HCT116 (cell line): Measurements from ENCODE around the gene TMEM132C. TPM values are rescaled to one million over a fixed set of nuclear protein-coding genes. Genes with fewer than 3 reads are reported as not detected.

ENCODE experiments used
- ATAC-seq: fragments of 200-7000 bp; cut with Tn5 transposase; 2 replicates; pipeline ENCODE4 v1.9.1; 2020; ENCODE audit warnings: mild to moderate bottlenecking, moderate library complexity
- BruUV-seq: library from RNA; stranded (reverse); fragments of 400-500 nt; replicated peaks from 2 replicates; lab custom pipeline; 2021; lab: Mats Ljungman, UMichigan
- CTCF ChIA-PET: fragments of 300-600 bp; sonication (Branson Sonifier 250); formaldehyde crosslinking; loops from one replicate; lab custom pipeline; 2021; ENCODE audit warnings: antibody characterized with exemption; lab: Charles Lee
- POLR2A ChIA-PET: fragments of 300-600, 350-600 bp; sonication (Branson Sonifier 250); formaldehyde crosslinking; loops from one replicate; lab custom pipeline; 2021; ENCODE audit warnings: antibody characterized with exemption; lab: Charles Lee
- RAD21 ChIA-PET, 2 experiments: fragments of 300-600 bp; sonication (Branson Sonifier 250); formaldehyde crosslinking; loops; one replicate each; lab custom pipeline; 2023; ENCODE audit warnings: low total read pairs in 2 of 2; ENCODE audit not compliant: uncharacterized antibody in 2 of 2, unreplicated experiment in 2 of 2, low non-redundant PET in 1 of 2; lab: Charles Lee
- DNase-seq: peaks from one replicate; pipeline ENCODE4 v3.0.0-alpha.2; 2010; ENCODE audit warnings: low read depth, low spot score
- H2AFZ ChIP-seq: fragments of 200-600 bp; shearing (Covaris generic), sonication (generic); 2 replicates; pipeline ENCODE4 v1.6.1; 2017; ENCODE audit warnings: low read depth, mixed run types, mixed read lengths, antibody characterized with exemption, low read length; ENCODE audit not compliant: poor library complexity, severe bottlenecking
- H3K27ac ChIP-seq: 2 replicates; pipeline ENCODE4 v1.5.1; 2012; ENCODE audit warnings: low read depth, low read length
- H3K27me3 ChIP-seq: fragments of 200-600 bp; sonication (generic); 2 replicates; pipeline ENCODE4 v1.6.1; 2016; ENCODE audit warnings: mixed run types, low read length, mixed read lengths; ENCODE audit not compliant: insufficient read depth
- H3K36me3 ChIP-seq, 2 experiments: fragments of 200-500 bp in 1 of 2; fragments of 200-600 bp in 1 of 2; sonication (Bioruptor generic) in 1 of 2; sonication (generic) in 1 of 2; 2 replicates each; pipeline versions ENCODE4 v1.5.1 to v1.6.1; 2014 to 2016; ENCODE audit warnings: low read length in 2 of 2, inconsistent platforms in 1 of 2, mixed read lengths in 1 of 2, mixed run types in 1 of 2; ENCODE audit not compliant: insufficient read depth in 2 of 2, control insufficient read depth in 1 of 2
- H3K4me1 ChIP-seq, 2 experiments: fragments of 200-600 bp in 1 of 2; sonication (generic) in 1 of 2; 2 replicates each; pipeline versions ENCODE4 v1.5.1 to v1.6.1; 2012 to 2017; ENCODE audit warnings: low read length in 2 of 2, inconsistent platforms in 1 of 2, mild to moderate bottlenecking in 1 of 2, mixed read lengths in 1 of 2, mixed run types in 1 of 2, moderate library complexity in 1 of 2; ENCODE audit not compliant: insufficient read depth in 2 of 2, control insufficient read depth in 1 of 2
- H3K4me2 ChIP-seq: fragments of 200-600 bp; sonication (generic); 2 replicates; pipeline ENCODE4 v1.6.1; 2017; ENCODE audit warnings: mixed run types, low read length, mixed read lengths
- H3K4me3 ChIP-seq, 2 experiments: fragments of 200-600 bp in 1 of 2; sonication (generic) in 1 of 2; replicated peaks in 1 of 2; 2 replicates each; pipeline ENCODE4 v1.5.1; 2011 to 2016; ENCODE audit warnings: low read length in 2 of 2, control low read depth in 1 of 2, low read depth in 1 of 2, mild to moderate bottlenecking in 1 of 2, mixed read lengths in 1 of 2, mixed run types in 1 of 2
- H3K79me2 ChIP-seq: fragments of 200-600 bp; sonication (generic); 2 replicates; pipeline ENCODE4 v1.6.1; 2017; ENCODE audit warnings: mild to moderate bottlenecking, mixed run types, low read length, moderate library complexity, mixed read lengths; ENCODE audit not compliant: insufficient read depth
- H3K9ac ChIP-seq: fragments of 200-600 bp; sonication (generic); 2 replicates; pipeline ENCODE4 v1.6.1; 2016; ENCODE audit warnings: low read length, mixed read lengths
- H3K9me2 ChIP-seq: fragments of 200-600 bp; sonication (generic), shearing (Covaris generic); 2 replicates; pipeline ENCODE4 v1.6.1; 2017; ENCODE audit warnings: mixed run types, mild to moderate bottlenecking, moderate library complexity; ENCODE audit not compliant: insufficient read depth
- H3K9me3 ChIP-seq, 2 experiments: fragments of 200-500 bp in 1 of 2; fragments of 200-600 bp in 1 of 2; sonication (Bioruptor generic) in 1 of 2; sonication (generic) in 1 of 2; 2 replicates each; pipeline ENCODE4 v1.6.1; 2014 to 2017; ENCODE audit warnings: low read length in 2 of 2, mixed read lengths in 2 of 2, inconsistent platforms in 1 of 2, low read depth in 1 of 2, mild to moderate bottlenecking in 1 of 2, mixed run types in 1 of 2, moderate library complexity in 1 of 2; ENCODE audit not compliant: control insufficient read depth in 1 of 2, insufficient read depth in 1 of 2
- H4K20me1 ChIP-seq: fragments of 200-600 bp; sonication (generic), shearing (Covaris generic); 2 replicates; pipeline ENCODE4 v1.6.1; 2017; ENCODE audit warnings: mixed run types, mild to moderate bottlenecking, moderate library complexity; ENCODE audit not compliant: insufficient read depth
- CBX3 ChIP-seq: IDR thresholded peaks from 2 replicates; pipeline ENCODE4 v1.6.1; 2012; ENCODE audit warnings: low read depth
- CEBPB ChIP-seq: IDR thresholded peaks from 2 replicates; pipeline ENCODE4 v1.6.1; 2012; ENCODE audit warnings: low read depth
- EGR1 ChIP-seq: IDR thresholded peaks from 2 replicates; pipeline ENCODE4 v1.6.1; 2012; ENCODE audit warnings: low read depth
- ELF1 ChIP-seq: IDR thresholded peaks from 2 replicates; pipeline ENCODE4 v1.6.1; 2012; ENCODE audit warnings: low read depth, borderline replicate concordance
- EZH2phosphoT487 ChIP-seq: fragments of 200-600 bp; IDR thresholded peaks from 2 replicates; pipeline ENCODE4 v1.6.1; 2018; ENCODE audit warnings: antibody characterized with exemption, borderline replicate concordance
- FOSL1 ChIP-seq: IDR thresholded peaks from 2 replicates; pipeline ENCODE4 v1.6.1; 2012; ENCODE audit warnings: low read depth
- JUND ChIP-seq: IDR thresholded peaks from 2 replicates; pipeline ENCODE4 v1.6.1; 2012
- POLR2A ChIP-seq: IDR thresholded peaks from 2 replicates; pipeline ENCODE4 v1.7.0; 2011; ENCODE audit warnings: borderline replicate concordance; ENCODE audit not compliant: insufficient read depth, insufficient read length; ENCODE audit errors: extremely low read depth
- RAD21 ChIP-seq: IDR thresholded peaks from 2 replicates; pipeline ENCODE4 v1.6.1; 2012; ENCODE audit warnings: low read depth, mild to moderate bottlenecking
- SIN3A ChIP-seq: IDR thresholded peaks from 2 replicates; pipeline ENCODE4 v1.6.1; 2012; ENCODE audit warnings: low read depth
- SP1 ChIP-seq: IDR thresholded peaks from 2 replicates; pipeline ENCODE4 v1.6.1; 2012; ENCODE audit warnings: low read depth
- YY1 ChIP-seq: IDR thresholded peaks from 2 replicates; pipeline ENCODE4 v1.6.1; 2011; ENCODE audit warnings: low read length, low read depth, moderate library complexity, mild to moderate bottlenecking; ENCODE audit not compliant: insufficient replicate concordance; ENCODE audit errors: extremely low read depth
- ZFX ChIP-seq: fragments of 450-650 bp; IDR thresholded peaks from 2 replicates; pipeline ENCODE4 v1.6.1; 2017
- intact Hi-C: fragments of 100-400 bp; cut with micrococcal nuclease; formaldehyde crosslinking; loops from 2 replicates; pipeline ENCODE4 v1.10.0; 2022
- total RNA-seq: library from RNA; stranded (reverse); gene quantifications from one replicate; pipeline ENCODE4 v1.2.1, GENCODE V29; 2021; ENCODE audit not compliant: unreplicated experiment
- TF ChIP-seq, protein P1 (sequence below): IDR thresholded peaks from 2 replicates; pipeline ENCODE4 v1.6.1; 2012
- TF ChIP-seq, protein P2 (sequence below): IDR thresholded peaks from 2 replicates; pipeline ENCODE4 v1.6.1; 2012
- TF ChIP-seq, protein P3 (sequence below), 3 experiments: fragments of 200-600 bp in 1 of 3; sonication (generic) in 1 of 3; IDR thresholded peaks in 2 of 3; conservative IDR thresholded peaks in 1 of 3; 2 replicates each; pipeline ENCODE4 v1.5.1; 2012 to 2017; ENCODE audit warnings: low read depth in 2 of 3, low read length in 2 of 3, antibody characterized with exemption in 1 of 3, borderline replicate concordance in 1 of 3, control low read depth in 1 of 3, mild to moderate bottlenecking in 1 of 3, mixed read lengths in 1 of 3, mixed run types in 1 of 3, moderate library complexity in 1 of 3; ENCODE audit not compliant: insufficient read depth in 1 of 3
- TF ChIP-seq, protein P4 (sequence below): IDR thresholded peaks from 2 replicates; pipeline ENCODE4 v1.6.1; 2011; ENCODE audit warnings: mild to moderate bottlenecking, low read length, moderate library complexity; ENCODE audit not compliant: insufficient replicate concordance; ENCODE audit errors: extremely low read depth
- TF ChIP-seq, protein P5 (sequence below): IDR thresholded peaks from 2 replicates; pipeline ENCODE4 v1.6.1; 2012; ENCODE audit warnings: low read depth

The TMEM132C gene
- total RNA-seq, 1 experiment from 2014 or later, result not detected

DNA sequence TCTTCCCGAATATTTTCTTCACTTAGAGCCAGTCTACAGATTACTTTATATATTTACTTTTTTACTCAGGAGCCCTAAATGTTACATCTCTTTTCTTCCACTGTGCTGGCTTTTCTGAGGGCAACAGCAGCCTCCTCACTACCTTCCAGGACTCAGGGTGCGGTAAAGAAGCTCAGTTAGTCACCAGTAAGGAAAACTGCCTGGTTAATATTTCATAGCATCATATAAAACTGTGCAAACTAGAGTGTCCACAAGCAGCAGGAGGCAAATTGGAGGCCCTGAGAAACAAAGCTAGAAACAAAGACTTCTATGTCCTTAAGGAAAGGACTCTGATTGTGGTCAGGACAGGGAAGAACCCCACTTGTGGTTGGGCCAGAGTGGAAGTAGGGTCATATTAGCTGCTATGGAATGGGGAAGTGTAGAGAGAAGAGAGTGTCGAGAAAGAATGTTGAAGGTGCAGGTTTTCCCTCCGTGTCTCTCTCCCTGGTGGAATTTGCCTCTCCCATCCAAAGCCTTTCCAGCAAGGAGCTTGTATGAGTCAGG lies 336.7 kb downstream of the TMEM132C start:
- H3K36me3 ChIP-seq, result no peaks in the 10 kb centered on the region
- no TSS peak for BruUV-seq
- CTCF ChIA-PET, result no interaction called here
- no peak overlapping the region for H3K27ac ChIP-seq
- H3K4me2 ChIP-seq, result no peak overlapping the region
- no peaks in the 10 kb centered on the region for H3K9me2 ChIP-seq
- H3K79me2 ChIP-seq, result no peaks in the 10 kb centered on the region
- peaks cover 3 to 25% of the 10 kb centered on the region in 2 experiments; a peak in 2 of 4 replicates for H3K9me3 ChIP-seq
- RAD21 ChIA-PET, result no interaction called here
- no peak overlapping the region for H3K4me3 ChIP-seq
- no peaks in the 10 kb centered on the region for H4K20me1 ChIP-seq
- no peak for DNase-seq
- no peak overlapping the region for H2AFZ ChIP-seq
- no peak overlapping the region for H3K9ac ChIP-seq
- POLR2A ChIA-PET, result no interaction called here
- no peak for ATAC-seq
- no peak for TF ChIP-seq YY1
- TF ChIP-seq, protein P1, sequence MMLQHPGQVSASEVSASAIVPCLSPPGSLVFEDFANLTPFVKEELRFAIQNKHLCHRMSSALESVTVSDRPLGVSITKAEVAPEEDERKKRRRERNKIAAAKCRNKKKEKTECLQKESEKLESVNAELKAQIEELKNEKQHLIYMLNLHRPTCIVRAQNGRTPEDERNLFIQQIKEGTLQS, result no peak
- TF ChIP-seq EGR1, result no peak
- no peak for TF ChIP-seq EZH2phosphoT487
- no peak for TF ChIP-seq ELF1
- TF ChIP-seq SIN3A, result no peak
- no peak for TF ChIP-seq CBX3
- no peak for TF ChIP-seq FOSL1
- TF ChIP-seq CEBPB, result no peak
- TF ChIP-seq, protein P2, sequence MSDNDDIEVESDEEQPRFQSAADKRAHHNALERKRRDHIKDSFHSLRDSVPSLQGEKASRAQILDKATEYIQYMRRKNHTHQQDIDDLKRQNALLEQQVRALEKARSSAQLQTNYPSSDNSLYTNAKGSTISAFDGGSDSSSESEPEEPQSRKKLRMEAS, result no peak
- TF ChIP-seq, protein P3, sequence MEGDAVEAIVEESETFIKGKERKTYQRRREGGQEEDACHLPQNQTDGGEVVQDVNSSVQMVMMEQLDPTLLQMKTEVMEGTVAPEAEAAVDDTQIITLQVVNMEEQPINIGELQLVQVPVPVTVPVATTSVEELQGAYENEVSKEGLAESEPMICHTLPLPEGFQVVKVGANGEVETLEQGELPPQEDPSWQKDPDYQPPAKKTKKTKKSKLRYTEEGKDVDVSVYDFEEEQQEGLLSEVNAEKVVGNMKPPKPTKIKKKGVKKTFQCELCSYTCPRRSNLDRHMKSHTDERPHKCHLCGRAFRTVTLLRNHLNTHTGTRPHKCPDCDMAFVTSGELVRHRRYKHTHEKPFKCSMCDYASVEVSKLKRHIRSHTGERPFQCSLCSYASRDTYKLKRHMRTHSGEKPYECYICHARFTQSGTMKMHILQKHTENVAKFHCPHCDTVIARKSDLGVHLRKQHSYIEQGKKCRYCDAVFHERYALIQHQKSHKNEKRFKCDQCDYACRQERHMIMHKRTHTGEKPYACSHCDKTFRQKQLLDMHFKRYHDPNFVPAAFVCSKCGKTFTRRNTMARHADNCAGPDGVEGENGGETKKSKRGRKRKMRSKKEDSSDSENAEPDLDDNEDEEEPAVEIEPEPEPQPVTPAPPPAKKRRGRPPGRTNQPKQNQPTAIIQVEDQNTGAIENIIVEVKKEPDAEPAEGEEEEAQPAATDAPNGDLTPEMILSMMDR (IDR thresholded peaks at IDR 0.05 in 2 of 3, conservative IDR thresholded peaks at IDR 0.05 in 1 of 3; ENCODE audit: borderline replicate concordance in 1 of 3, insufficient read depth in 1 of 3, low read depth in 2 of 3, low read length in 2 of 3), result no peak
- TF ChIP-seq, protein P4, sequence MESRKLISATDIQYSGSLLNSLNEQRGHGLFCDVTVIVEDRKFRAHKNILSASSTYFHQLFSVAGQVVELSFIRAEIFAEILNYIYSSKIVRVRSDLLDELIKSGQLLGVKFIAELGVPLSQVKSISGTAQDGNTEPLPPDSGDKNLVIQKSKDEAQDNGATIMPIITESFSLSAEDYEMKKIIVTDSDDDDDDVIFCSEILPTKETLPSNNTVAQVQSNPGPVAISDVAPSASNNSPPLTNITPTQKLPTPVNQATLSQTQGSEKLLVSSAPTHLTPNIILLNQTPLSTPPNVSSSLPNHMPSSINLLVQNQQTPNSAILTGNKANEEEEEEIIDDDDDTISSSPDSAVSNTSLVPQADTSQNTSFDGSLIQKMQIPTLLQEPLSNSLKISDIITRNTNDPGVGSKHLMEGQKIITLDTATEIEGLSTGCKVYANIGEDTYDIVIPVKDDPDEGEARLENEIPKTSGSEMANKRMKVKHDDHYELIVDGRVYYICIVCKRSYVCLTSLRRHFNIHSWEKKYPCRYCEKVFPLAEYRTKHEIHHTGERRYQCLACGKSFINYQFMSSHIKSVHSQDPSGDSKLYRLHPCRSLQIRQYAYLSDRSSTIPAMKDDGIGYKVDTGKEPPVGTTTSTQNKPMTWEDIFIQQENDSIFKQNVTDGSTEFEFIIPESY, result no peak
- TF ChIP-seq JUND, result no peak
- TF ChIP-seq POLR2A, result no peak
- no peak for TF ChIP-seq RAD21
- TF ChIP-seq ZFX, result no peak
- TF ChIP-seq, protein P5, sequence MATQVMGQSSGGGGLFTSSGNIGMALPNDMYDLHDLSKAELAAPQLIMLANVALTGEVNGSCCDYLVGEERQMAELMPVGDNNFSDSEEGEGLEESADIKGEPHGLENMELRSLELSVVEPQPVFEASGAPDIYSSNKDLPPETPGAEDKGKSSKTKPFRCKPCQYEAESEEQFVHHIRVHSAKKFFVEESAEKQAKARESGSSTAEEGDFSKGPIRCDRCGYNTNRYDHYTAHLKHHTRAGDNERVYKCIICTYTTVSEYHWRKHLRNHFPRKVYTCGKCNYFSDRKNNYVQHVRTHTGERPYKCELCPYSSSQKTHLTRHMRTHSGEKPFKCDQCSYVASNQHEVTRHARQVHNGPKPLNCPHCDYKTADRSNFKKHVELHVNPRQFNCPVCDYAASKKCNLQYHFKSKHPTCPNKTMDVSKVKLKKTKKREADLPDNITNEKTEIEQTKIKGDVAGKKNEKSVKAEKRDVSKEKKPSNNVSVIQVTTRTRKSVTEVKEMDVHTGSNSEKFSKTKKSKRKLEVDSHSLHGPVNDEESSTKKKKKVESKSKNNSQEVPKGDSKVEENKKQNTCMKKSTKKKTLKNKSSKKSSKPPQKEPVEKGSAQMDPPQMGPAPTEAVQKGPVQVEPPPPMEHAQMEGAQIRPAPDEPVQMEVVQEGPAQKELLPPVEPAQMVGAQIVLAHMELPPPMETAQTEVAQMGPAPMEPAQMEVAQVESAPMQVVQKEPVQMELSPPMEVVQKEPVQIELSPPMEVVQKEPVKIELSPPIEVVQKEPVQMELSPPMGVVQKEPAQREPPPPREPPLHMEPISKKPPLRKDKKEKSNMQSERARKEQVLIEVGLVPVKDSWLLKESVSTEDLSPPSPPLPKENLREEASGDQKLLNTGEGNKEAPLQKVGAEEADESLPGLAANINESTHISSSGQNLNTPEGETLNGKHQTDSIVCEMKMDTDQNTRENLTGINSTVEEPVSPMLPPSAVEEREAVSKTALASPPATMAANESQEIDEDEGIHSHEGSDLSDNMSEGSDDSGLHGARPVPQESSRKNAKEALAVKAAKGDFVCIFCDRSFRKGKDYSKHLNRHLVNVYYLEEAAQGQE, result no peak
- TF ChIP-seq SP1, result no peak
- no peaks in the 10 kb centered on the region for H3K4me1 ChIP-seq
- H3K27me3 ChIP-seq, result no peaks in the 10 kb centered on the region
- intact Hi-C loops, result no loop called here
